K562 (cell line): ENCODE measurements around the gene SEBOX. TPM values are rescaled to one million over a fixed set of nuclear protein-coding genes. Genes with fewer than 3 reads are reported as not detected.
A peak's percentile ranks its signal among the peaks of the same experiment; 100 is the strongest.

ENCODE experiments used
- ATAC-seq: fragments of 200-7000 bp; cut with Tn5 transposase; 3 replicates; pipeline ENCODE4 v1.9.1; 2020; ENCODE audit warnings: moderate library complexity
- BruUV-seq: library from RNA; stranded (reverse); fragments of 400-500 nt; replicated peaks from 2 replicates; lab custom pipeline; 2021; lab: Mats Ljungman, UMichigan
- CTCF ChIA-PET: fragments of 300-600 bp; formaldehyde crosslinking; extraction: SDS; loops from one replicate; lab custom pipeline; 2021; ENCODE audit warnings: low intra/inter-chr PET ratio; lab: Yijun Ruan, JAX
- POLR2A ChIA-PET: fragments of 300-600, 350-650 bp; sonication (Branson Sonifier 250); formaldehyde crosslinking; extraction: SDS; loops from one replicate; lab custom pipeline; 2021; ENCODE audit warnings: antibody characterized with exemption, inconsistent platforms; lab: Yijun Ruan, JAX
- DNase-seq, 4 experiments: peaks; one replicate each; pipeline versions ENCODE4 v3.0.0 to v3.0.0-alpha.2; 2011 to 2018; ENCODE audit warnings: low spot score in 3 of 4, mixed read lengths in 3 of 4; ENCODE audit errors: extremely low read depth in 1 of 4
- FAIRE-seq: peaks from 2 replicates; lab custom pipeline; 2011; peaks lifted over from hg19 to GRCh38; lab: Jason Lieb, UNC
- H2AFZ ChIP-seq: 2 replicates; pipeline ENCODE4 v1.6.0; 2011; ENCODE audit warnings: low read depth, low read length, control low read depth, inconsistent platforms
- H3K27ac ChIP-seq: fragments of 200-600 bp; 3 replicates; pipeline ENCODE4 v1.8.0; 2011; ENCODE audit warnings: low read depth, mild to moderate bottlenecking, control low read depth, inconsistent platforms, low read length, moderate library complexity, mixed read lengths; ENCODE audit errors: extremely low read depth
- H3K27me3 ChIP-seq, 2 experiments: fragments of 300-600 bp in 1 of 2; 2 replicates in 1 of 2; 3 replicates in 1 of 2; pipeline versions ENCODE4 v1.6.0 to v1.8.0; 2011; ENCODE audit warnings: inconsistent platforms in 2 of 2, low read length in 2 of 2, mild to moderate bottlenecking in 1 of 2, mixed read lengths in 1 of 2, moderate library complexity in 1 of 2; ENCODE audit not compliant: control insufficient read depth in 2 of 2, insufficient read depth in 2 of 2
- H3K36me3 ChIP-seq: fragments of 300-600 bp; 3 replicates; pipeline ENCODE4 v1.8.0; 2011; ENCODE audit warnings: mild to moderate bottlenecking, low read length, inconsistent platforms; ENCODE audit not compliant: control insufficient read depth, insufficient read depth
- H3K4me1 ChIP-seq, 2 experiments: fragments of 200-600 bp in 1 of 2; replicated peaks in 1 of 2; 2 replicates in 1 of 2; 3 replicates in 1 of 2; pipeline versions ENCODE4 v1.5.1 to v1.8.0; 2011; ENCODE audit warnings: inconsistent platforms in 2 of 2, low read length in 2 of 2, mild to moderate bottlenecking in 1 of 2, mixed read lengths in 1 of 2, moderate library complexity in 1 of 2; ENCODE audit not compliant: control insufficient read depth in 2 of 2, insufficient read depth in 2 of 2
- H3K4me2 ChIP-seq: 2 replicates; pipeline ENCODE4 v1.6.1; 2011; ENCODE audit warnings: low read length, control low read depth, inconsistent platforms, mixed read lengths; ENCODE audit not compliant: insufficient read depth
- H3K4me3 ChIP-seq: fragments of 200-600 bp; sonication (generic), shearing (Covaris generic); 2 replicates; pipeline ENCODE4 v1.5.1; 2016; ENCODE audit warnings: control low read depth, inconsistent platforms
- H3K79me2 ChIP-seq: fragments of 200-600 bp; 3 replicates; pipeline ENCODE4 v1.8.0; 2011; ENCODE audit warnings: low read length, inconsistent platforms; ENCODE audit not compliant: control insufficient read depth, insufficient read depth
- H3K9ac ChIP-seq, 2 experiments: 2 replicates each; pipeline versions ENCODE4 v1.6.0 to v1.6.1; 2011; ENCODE audit warnings: low read depth in 2 of 2, low read length in 2 of 2, control low read depth in 1 of 2, inconsistent platforms in 1 of 2, mild to moderate bottlenecking in 1 of 2, mixed read lengths in 1 of 2; ENCODE audit not compliant: insufficient read depth in 1 of 2
- H3K9me1 ChIP-seq: one replicate; pipeline ENCODE4 v1.6.0; 2011; ENCODE audit warnings: inconsistent platforms, mild to moderate bottlenecking, low read length, moderate library complexity; ENCODE audit not compliant: control insufficient read depth, insufficient read depth
- H3K9me3 ChIP-seq: replicated peaks from 2 replicates; pipeline ENCODE4 v1.5.1; 2011; ENCODE audit warnings: low read depth, low read length, inconsistent platforms; ENCODE audit not compliant: control insufficient read depth, insufficient read depth
- H4K20me1 ChIP-seq: replicated peaks from 2 replicates; pipeline ENCODE4 v1.6.1; 2011; ENCODE audit warnings: low read length, inconsistent platforms, mixed read lengths; ENCODE audit not compliant: control insufficient read depth, insufficient read depth
- CTCF ChIP-seq, 3 experiments: IDR thresholded peaks in 2 of 3; conservative IDR thresholded peaks in 1 of 3; 2 replicates each; pipeline ENCODE4 v1.5.1; 2011 to 2012; ENCODE audit warnings: low read length in 3 of 3, mild to moderate bottlenecking in 3 of 3, control low read depth in 2 of 3, improper control_type of control experiment in 1 of 3, inconsistent platforms in 1 of 3, low read depth in 1 of 3, mixed read lengths in 1 of 3, moderate library complexity in 1 of 3; ENCODE audit not compliant: insufficient read depth in 2 of 3
- L3MBTL2 ChIP-seq: fragments of 450-650 bp; IDR thresholded peaks from 2 replicates; pipeline ENCODE4 v1.6.1; 2016; ENCODE audit warnings: mild to moderate bottlenecking, moderate library complexity
- NFE2 ChIP-seq: IDR thresholded peaks from 2 replicates; pipeline ENCODE4 v1.6.1; 2014; ENCODE audit warnings: antibody characterized with exemption, low read depth
- PHF20 ChIP-seq: fragments of 450-650 bp; IDR thresholded peaks from 2 replicates; pipeline ENCODE4 v1.6.1; 2018; ENCODE audit not compliant: partially characterized antibody
- PREB ChIP-seq: sonication (generic); formaldehyde crosslinking; IDR thresholded peaks from 2 replicates; pipeline ENCODE4 v1.8.1; 2023; ENCODE audit warnings: mild to moderate bottlenecking, missing genetic modification reagents
- RAD21 ChIP-seq, 2 experiments: fragments of 250-450 bp in 1 of 2; fragments of 450-650 bp in 1 of 2; sonication (Bioruptor Pico) in 1 of 2; formaldehyde crosslinking in 1 of 2; IDR thresholded peaks in 1 of 2; conservative IDR thresholded peaks in 1 of 2; 2 replicates each; pipeline versions ENCODE4 v1.4.0 to v1.8.0; 2020 to 2022; ENCODE audit warnings: mild to moderate bottlenecking in 2 of 2, moderate library complexity in 1 of 2
- RFX5 ChIP-seq: IDR thresholded peaks from 2 replicates; pipeline ENCODE4 v1.6.1; 2011; ENCODE audit warnings: low read depth, mild to moderate bottlenecking, improper control_type of control experiment, low read length
- ZBTB34 ChIP-seq: fragments of 250-450 bp; sonication (Bioruptor Pico); IDR thresholded peaks from 2 replicates; pipeline ENCODE4 v1.8.0; 2021; ENCODE audit warnings: mild to moderate bottlenecking, moderate library complexity
- ZNF431 ChIP-seq: sonication (generic); formaldehyde crosslinking; IDR thresholded peaks from 2 replicates; pipeline ENCODE4 v1.8.0; 2022; ENCODE audit warnings: mild to moderate bottlenecking, missing genetic modification reagents
- WGBS: fragments of 100-300 bp; shearing (Covaris generic); methylation state at CpG from one replicate; pipeline ENCODE4 v1.1.6; 2016; ENCODE audit warnings: low coverage, mixed read lengths; ENCODE audit not compliant: insufficient coverage; ENCODE audit errors: missing lambda C conversion rate; 5-methylcytosine and 5-hydroxymethylcytosine counted together
- in situ Hi-C: fragments of 300-500 bp; cut with MboI; formaldehyde crosslinking; loops from 4 replicates; pipeline ENCODE4 v1.15.0; 2018; ENCODE audit warnings: inconsistent platforms, mixed read lengths
- intact Hi-C: fragments of 100-400 bp; cut with micrococcal nuclease; formaldehyde crosslinking; loops from 2 replicates; pipeline ENCODE4 v1.14.2; 2022
- polyA plus RNA-seq, 8 experiments: library from polyadenylated mRNA; depleted of rRNA in 4 of 8; stranded (reverse) in 5 of 8; unstranded in 3 of 8; fragments of >200 nt; fragmentation: Nextera tagmentation in 2 of 8; fragmentation: Illumina TruSeq in 1 of 8; extraction: Ambion mirVana in 2 of 8; extraction: Trizol in 1 of 8; gene quantifications; 2 replicates each; pipeline versions ENCODE4 v1.2.1 to v1.2.3, GENCODE V29; 2011 to 2014; ENCODE audit warnings: inconsistent platforms in 1 of 8, missing spikeins in 1 of 8
- total RNA-seq, 7 experiments: library from RNA; depleted of rRNA in 6 of 7; stranded (reverse); fragments of >200 nt in 6 of 7; fragmentation: Illumina TruSeq in 2 of 7; extraction: Trizol in 2 of 7; gene quantifications; 2 replicates each; pipeline versions ENCODE4 v1.2.1 to v1.2.3, GENCODE V29; 2011 to 2021; ENCODE audit warnings: low replicate concordance in 1 of 7

The SEBOX gene
- total and polyA plus RNA-seq, 9 of the 15 experiments (the other 6 are each of a cell fraction or from before 2014, with no cell fraction given), result not detected

GRCh38 chr17:28384281-28385036 lies 19.5 kb upstream of the SEBOX start (continued):
- TF ChIP-seq ZBTB34 (CRISPR knock-in tag) (no peak), PREB (no peak), RFX5 (no peak), NFE2 (no peak), ZNF431 (no peak)
- TF ChIP-seq, all 486 proteins: peak for 20

- peak; percentile 26 for FAIRE-seq
- Histone ChIP-seq H3K79me2 (no peaks in the 10 kb centered on the region), H3K9me3 (no peaks in the 10 kb centered on the region), H3K9me1 (no peaks in the 10 kb centered on the region), H3K4me2 (no peak overlapping the region), H4K20me1 (no peaks in the 10 kb centered on the region), H3K4me1 (peaks cover 3 to 21% of the 10 kb centered on the region in 2 experiments; a peak in 4 of 5 replicates), H3K27me3 (peaks cover 11 to 32% of the 10 kb centered on the region in 2 experiments; a peak in 3 of 5 replicates), H3K4me3 (no peak overlapping the region), H2AFZ (no peak overlapping the region), H3K36me3 (no peaks in the 10 kb centered on the region), H3K9ac (no peak overlapping the region; a peak in 1 of 4 replicates), H3K27ac (no peak overlapping the region)
- WGBS, result 63% methylated on average over 32 of the region's 72 CpGs
- BruUV-seq, result no TSS peak
- POLR2A ChIA-PET, result interaction anchor here (1.0 to 1.9 kb wide), 3 partner anchors 11 to 24 kb away, joined by 3 to 6 read pairs (median 4); partner anchors contain the start of genes POLDIP2 and VTN
- in situ Hi-C loops (no loop called here), intact Hi-C loops (loop anchor here (5.0 kb wide), 1 partner anchor 36 kb away; no protein-coding TSS in a partner anchor)
- peak in 2 of 4 experiments; percentile 20 to 54 for DNase-seq
- peak; percentile 85 for ATAC-seq
- CTCF ChIA-PET, result interaction anchor here (0.8 kb wide), 1 partner anchor 34 kb away, joined by 3 read pairs; no protein-coding TSS in a partner anchor
- TF ChIP-seq PHF20, result no peak
- TF ChIP-seq RAD21 (CRISPR knock-in tag; conservative IDR thresholded peaks at IDR 0.05 in 1 of 2, IDR thresholded peaks at IDR 0.05 in 1 of 2), result peak in 1 of 2 experiments; percentile 55; a peak in 2 of 4 replicates
- TF ChIP-seq L3MBTL2, result peak; percentile 32; the same call in 1 of the 2 replicates
- peak; percentile 56 to 75 (median 57) for TF ChIP-seq CTCF (IDR thresholded peaks at IDR 0.05 in 2 of 3, conservative IDR thresholded peaks at IDR 0.05 in 1 of 3; ENCODE audit: insufficient read depth in 2 of 3, low read depth in 1 of 3, low read length in 3 of 3)
These were observed 16.3 kb upstream of the SEBOX start for GRCh38 chr17:28381141-28381825.
